A204.1 (cell line): Measurements from ENCODE around the gene IFT27.
"Not testable (repeated sequence)": the region's sequence is repeated elsewhere in the genome, so short reads cannot be mapped to it uniquely, and the experiment has no call there.

Experiments
- FAIRE-seq: peaks from 2 replicates; lab custom pipeline; 2012; peaks lifted over from hg19 to GRCh38; lab: Jason Lieb, UNC

The IFT27 gene

DNA sequence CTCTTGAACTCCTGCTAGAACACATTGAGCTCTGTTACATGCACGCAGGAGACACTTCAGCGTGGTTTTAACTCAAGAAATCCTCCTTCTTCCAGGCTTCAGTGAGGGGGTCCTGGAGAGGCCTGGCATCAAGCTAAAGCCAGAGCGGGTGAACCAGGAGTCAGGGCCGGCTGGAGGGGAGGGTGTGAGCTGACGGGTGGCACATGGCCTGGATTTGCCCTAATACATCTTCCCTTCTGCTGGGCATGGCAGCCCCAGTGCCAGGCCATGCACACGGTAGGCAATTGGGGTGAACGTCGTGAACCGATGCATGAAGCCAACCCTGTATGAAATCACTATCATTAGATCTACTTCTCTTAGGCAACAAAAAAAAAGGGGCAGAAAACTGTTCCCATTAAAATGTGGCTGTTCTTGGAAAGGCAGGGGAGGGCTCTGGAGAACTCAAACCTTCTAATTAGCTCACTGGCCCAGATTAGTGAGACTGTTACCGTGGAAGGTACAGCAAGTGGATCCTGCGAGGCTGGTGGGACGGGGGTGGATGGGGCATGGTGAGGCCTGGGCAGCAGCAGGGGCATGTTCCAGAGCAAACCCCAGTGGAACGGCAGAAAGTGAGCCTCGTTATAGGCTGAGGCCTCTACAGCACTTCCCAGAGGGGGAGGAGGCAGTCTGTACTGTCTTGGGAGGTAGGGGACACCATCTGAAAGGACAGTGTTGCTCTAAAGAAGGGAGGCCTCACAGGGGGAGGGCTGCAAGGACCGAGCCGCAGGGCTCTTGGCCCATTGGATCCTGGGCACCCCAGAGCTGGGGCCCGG is 10.6 kb downstream of the IFT27 start:
- FAIRE-seq = no peak

DNA sequence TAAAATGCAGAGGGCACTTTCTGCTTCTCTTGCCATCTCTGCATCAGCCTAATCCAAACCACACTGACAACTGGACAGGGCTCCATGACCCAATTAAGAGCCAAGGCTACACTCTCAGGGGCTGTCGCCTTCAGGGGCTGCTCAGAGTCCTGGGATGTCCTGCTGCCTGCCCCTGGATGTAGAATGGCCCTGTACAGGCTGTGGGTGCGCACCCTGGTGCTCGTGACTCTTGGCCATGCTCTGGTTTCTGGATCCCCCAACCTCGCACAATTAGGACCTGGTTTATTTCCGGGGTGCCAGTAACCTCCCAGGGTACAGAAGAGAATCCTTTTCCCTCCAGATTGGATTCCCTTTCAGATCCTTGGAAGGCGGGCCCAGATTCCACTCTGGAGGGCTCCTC is 11.3 kb downstream of the IFT27 start:
- no peak for FAIRE-seq

DNA sequence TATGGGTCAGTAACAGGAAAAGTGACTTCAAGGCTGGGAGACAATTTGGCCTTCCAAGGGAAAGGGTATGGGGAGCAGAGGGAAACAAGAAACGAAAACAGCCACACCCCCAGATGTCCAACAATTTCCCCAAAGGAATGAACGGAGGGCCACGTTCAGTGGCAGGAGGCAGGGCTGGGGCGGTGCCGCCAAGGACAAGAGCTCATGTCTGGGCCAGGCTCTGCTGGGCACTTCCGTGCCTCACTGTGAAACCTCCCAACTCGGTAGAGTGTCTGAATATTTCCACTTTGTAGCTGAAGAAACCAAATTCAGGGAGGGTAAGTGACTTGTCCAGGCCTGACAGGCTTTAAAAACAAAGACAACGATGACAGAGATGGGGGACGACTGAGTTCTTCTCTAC is 11.9 kb downstream of the IFT27 start:
- no peak for FAIRE-seq

DNA sequence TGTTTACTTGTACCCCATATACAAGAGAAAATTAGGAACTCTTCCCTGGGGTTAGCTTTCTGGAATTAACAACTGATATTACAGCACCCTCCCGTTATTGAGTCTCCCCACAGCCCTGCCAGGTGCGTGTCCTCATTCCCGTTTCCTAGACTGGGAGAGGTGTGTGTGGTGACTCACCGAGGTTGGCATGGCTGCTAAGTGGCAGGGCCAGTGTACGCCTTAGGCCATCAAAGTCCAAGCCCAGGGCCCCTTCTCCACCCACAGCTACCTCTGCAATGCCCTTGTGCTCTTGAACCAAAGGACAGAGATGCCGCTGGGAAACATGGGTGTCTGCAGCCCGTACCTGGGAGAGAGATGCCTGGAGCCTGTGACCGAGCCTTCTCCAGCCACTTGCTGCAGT is 12.3 kb downstream of the IFT27 start:
- FAIRE-seq = no peak

DNA sequence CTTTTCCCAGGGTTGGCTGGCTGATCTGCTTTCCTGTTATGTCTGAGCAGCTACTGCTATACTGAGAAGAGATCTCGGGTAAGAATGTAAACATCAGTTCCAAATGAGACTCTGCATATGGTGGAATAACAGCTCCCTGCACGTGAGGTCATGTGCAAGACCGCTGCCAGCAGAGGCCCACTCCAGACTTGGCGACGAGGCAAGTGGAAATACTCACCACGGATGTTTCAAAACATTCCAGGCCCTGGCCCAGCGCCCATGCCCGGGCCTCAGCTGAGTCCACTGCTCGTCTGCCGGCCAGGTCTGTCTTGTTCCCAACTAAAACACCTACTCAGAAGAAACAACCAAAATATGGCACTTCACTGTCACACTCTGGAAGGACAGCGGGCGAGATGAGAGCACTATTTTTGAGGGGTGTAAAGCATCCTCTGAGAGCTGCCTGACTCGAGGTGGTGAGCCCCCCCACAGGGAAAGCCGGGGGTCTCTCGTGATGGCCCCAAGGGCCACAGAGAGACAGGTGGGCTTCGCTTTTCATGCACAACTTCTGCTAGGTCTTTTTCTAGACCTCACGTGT is 13.1 kb downstream of the IFT27 start:
- FAIRE-seq = no peak

DNA sequence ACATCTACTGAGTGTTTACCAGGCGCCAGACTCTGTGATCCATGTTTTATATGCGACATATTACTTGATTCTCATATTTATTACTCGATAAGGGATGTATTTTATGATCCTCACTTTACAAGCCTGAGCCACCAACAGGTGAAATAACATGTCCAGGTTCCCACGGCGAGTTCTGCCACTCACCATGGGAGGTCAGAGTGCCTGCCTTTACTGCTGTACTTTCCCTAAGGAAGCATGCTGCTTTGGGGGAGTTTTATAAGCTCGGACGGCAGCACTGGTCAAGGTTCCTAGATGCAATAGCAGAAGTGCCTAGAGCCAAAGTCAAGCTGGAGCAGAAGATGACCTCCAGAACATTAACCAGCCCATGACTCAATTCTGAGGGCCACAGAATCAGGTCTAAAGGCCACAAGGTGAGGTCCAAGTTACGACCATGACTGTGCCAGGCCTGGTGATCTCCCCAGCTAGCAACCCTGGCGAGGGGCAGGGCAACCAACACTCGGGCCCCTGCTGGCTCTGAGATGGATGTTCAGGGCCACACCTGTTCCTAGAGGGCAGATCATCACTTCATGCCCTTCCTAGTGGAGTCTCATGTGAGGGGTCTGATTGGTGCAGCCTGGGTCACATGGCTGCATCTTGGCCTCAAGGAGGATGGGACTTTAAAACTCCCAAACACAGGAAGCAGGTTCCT is 14.2 kb downstream of the IFT27 start:
- FAIRE-seq = no peak

DNA sequence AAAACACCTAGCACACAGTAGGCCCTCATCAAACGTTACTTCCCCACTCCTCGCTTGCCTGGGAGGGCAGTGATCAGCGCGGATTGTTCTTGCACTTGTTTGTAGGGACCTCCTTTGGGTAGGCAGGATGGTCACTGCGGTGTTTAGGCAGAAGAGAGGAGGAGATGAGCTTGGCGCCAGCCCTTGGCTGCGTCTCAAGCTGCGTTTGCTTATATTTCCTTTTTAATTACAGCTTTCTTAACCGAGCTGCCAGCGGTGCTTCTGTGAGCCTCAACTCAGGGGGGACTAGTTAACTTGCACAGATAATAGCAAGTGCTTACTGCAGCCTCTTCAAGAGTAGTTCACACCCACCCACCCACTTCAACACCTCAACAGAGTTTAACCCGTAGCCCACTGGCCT is 15.1 kb downstream of the IFT27 start:
- FAIRE-seq = no peak

DNA sequence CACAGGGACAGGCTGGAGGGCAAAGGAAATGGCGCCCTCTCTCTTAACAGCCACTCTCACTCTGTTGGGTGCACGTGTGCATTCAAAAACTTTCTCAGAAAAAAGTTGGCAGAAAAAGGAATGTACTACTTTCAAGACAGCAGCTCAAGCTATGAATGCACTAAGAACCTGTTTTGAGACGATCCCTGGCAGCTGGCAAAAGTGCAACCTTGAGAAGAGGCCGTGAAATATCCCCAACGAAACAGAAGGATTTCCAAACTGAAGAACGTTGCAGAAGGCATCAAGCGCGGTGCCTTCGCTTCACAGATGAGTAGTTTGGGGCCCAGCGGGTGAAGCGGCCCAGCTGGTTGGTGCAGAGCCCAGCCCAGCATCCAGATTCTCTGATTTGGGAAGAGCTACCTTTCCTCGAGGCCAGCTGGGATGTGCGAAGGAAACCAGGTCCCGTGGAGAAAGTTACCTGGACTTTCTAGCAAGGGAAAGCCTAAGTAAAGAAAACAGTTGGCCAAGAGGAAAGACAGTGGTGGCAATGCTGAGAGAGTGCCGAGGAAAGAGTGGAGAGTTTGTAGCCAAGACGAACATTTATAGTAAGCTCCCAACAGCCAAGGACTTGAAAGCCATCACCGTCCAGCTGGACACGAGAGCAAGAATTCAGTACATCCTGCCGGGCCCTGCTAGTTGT is 16.3 kb downstream of the IFT27 start:
- no peak for FAIRE-seq

DNA sequence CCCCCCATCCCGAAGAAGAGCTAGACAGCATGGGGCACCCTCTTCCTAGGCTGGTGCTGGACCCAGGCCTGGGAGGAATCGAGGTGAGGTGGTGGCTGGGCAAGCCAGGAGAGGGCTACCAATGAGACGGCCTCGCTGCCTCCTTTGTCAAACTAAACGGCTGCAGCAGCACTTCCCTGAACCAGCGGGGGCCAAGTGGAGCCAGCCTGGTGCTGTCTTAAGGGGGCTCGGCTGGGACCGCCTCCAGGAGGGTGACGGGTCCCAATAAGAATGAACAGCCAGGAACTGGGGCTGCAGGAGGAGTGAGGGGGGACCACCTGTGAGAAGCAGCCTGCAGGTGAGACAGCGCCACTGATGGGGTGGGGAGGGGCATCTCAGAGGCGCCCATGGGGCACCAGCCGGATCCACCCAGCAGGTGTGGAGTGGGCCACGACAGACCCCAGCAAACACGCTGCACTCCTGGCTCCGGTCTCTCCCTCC is 17.1 kb downstream of the IFT27 start:
- no peak for FAIRE-seq

DNA sequence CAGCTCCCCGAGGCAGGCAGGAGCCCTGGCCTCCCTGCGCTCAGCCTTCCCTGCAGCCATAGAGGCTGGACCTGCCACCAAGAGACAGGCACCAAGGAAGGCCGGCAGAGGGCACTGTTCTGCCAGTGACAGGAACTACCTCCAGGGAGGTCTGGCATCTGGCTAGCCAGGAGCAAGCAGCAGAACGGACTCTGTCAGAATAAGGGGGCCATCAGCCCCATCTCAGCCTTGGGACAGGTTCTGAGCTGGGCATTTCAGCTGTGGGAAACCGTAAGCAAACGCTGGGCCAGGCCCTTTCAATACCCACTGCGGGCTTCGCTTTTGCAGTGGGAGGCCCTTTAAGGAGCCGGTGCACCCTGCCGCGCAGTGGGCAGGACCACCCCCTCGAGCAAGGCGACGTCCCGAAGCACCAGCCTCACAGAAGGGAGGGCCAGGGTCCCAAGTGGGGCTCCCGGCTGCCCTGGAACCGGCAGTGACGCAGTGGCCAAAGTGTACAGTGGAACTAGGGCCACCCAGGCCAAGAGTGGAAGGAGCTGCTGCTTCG is 18.2 kb downstream of the IFT27 start:
- no peak for FAIRE-seq

DNA sequence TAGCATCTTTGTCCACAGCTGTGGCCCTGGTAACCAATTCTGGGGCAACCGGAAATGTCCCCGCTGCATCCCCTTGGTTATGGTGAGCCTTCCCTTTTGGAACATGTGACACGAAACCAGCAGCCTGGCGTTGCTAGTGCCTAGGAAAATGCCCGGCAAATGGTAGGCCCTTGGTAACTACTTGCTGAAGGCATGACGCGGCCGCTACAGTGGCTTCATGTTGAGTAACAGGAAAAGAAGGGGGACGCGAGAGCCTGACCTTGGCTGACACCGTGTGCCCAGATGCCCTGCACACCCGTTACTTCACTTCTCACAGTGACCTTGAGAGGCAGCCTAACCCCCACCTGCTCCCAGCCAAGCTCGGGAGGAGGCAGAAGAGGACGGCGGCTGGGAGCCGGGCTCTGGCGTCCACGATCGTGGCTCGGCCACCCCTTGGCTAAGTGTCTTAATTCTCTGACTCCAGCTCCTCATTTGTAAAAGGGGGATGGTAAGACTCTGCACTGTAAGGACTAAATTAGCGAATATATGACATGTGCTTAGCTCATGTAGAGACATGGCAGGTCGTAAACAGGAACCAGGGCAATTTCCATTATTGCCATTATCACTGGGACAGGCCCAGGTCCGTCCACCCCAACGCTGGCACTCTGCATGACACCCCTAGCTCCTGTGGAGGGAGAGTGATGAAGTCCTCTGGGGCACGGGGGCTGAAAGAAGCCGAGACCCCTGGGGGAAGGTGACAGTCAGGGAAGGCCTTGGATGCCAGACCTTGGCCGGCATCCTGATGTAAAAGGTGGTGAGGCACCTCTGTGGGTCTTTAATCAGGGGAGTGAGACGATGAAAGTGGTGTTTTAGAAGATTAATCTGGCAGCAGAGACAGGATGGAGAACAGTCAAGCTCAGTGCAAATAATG is 18.9 kb downstream of the IFT27 start:
- FAIRE-seq = no peak

DNA sequence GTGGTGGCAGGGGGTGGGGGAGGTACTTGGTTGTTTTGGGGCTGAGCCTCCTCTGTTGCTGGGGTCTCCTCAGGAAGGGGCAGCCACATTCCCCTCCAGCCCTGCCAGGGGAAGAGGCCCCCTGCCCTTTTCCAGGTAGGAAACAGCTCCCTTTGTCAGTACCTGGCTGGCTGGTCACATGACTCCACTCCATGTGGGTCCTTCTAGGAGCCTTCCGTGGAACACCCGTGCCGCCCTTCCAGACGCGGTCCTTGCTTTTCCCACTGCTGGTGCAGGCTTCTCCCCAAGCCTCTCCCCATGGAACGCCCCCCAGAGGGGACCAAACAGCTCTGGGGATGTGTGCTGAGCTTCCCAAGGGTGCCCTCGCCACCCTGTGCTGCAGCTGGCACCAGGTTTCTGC is 19.9 kb downstream of the IFT27 start:
- FAIRE-seq = no peak

DNA sequence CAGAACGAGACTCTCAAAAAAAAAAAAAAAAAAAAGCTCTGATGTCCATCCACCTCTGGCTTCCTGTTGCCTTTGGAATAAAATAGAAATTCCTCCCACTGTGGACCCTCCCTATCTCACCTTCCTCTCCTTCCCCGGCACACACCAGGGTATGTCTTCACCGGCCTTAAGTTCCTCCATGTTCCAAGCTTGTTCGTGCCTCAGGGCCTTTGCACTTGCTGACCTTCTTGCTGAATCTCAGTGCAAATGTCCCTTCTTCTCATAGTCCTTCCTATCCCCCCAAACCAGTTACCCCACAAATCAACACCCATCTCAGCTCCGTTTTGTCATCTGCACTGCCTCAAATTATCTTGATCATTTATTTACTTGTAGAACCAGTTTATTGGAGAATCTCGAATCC is 20.6 kb downstream of the IFT27 start:
- no peak for FAIRE-seq

DNA sequence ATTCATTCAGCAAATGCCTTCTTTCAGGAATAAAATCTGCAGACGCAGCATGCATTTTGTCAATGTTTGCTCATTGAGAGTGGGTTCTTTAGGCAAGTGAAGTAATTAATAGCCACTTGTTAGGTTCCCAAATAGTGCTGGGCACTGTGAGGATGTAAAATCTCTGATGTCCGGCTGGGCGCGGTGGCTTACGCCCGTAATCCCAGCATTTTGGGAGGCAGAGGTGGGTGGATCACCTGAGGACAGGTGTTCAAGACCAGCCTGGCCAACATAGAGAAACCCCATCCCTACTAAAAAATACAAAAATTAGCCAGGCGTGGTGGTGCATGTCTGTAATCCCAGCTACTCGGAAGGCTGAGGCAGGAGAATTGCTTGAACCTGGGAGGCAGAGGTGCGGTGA is 21.0 kb downstream of the IFT27 start:
- FAIRE-seq = not testable (repeated sequence)

DNA sequence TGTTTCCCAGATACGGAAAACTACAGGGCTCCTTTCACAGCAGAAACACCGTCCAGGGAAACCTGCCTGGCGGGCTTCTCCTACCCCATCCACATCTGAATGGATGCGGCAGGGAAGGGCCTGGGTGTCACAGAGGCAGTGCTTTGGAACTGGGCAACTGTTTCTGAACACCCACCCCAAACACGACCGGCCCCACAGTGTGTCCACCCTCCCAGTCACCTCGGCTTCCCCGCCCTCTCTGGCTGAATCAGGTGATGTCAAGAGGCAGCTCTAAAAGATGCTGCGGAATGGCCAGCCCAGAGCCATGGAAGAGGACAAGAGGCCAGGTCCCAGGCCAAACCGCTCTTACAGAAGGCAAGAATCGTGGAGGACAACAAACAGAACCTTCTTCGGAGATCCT is 22.0 kb downstream of the IFT27 start:
- no peak for FAIRE-seq

DNA sequence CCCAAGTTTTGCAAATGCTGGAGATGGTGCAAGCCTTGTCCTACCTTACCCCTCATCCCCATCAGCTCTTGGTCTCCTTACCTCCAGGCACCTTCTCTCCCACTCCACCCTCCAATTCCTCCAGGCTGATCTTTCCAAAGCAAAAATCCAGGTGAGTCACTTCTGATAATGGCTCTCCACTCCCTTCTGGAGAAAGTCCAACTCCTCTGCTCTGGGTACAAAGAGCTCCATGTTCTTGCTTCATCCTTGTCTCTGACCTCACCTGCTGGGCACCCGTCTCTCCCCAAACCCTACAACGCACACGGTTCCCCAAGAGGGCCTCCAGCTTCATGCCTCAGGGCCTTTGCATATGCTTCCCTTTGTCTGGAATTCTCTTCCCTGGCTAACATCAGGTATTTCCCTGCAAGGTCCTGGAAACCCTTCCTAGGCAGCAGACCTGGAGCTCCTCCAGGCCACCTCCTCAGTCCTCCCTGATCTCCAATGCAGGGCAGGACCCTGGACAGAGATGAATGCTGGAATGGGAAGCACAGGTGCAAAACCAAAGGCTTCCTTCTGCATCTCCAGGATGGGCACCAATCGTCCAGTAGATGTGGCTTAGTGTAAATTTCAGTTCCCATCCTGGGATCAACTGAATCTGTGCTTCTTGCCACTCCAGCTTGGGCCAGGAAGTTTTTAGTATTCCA is 22.7 kb downstream of the IFT27 start:
- no peak for FAIRE-seq

DNA sequence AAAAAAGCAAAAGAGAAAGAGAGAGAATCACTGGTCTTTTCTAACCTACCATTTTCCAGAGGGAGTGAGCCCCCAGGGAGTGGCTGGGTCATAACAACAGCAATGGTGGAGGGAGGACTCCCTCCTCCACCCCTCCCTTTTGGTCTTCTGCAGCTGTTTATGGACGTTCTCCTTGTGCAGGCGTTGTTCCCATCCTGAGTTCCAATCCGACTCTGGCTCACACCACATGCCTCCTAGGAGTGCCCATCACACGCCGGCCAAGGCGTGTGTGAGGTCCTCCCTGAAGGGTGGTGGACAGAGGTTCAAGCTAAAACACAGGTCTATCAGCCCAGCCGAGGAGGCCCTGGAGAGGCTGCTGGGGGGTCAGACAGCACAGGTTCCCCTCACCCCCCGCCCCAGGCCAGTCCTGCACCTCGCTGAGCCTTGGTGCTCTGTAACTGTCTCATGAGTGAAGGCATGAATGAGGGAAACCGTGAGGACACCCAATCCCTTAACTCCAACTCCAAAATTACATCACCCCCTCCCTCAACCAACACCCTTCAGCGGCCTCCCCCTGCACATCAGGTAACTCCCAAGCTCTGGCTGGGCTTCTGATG is 29.4 kb downstream of the IFT27 start:
- FAIRE-seq = no peak

DNA sequence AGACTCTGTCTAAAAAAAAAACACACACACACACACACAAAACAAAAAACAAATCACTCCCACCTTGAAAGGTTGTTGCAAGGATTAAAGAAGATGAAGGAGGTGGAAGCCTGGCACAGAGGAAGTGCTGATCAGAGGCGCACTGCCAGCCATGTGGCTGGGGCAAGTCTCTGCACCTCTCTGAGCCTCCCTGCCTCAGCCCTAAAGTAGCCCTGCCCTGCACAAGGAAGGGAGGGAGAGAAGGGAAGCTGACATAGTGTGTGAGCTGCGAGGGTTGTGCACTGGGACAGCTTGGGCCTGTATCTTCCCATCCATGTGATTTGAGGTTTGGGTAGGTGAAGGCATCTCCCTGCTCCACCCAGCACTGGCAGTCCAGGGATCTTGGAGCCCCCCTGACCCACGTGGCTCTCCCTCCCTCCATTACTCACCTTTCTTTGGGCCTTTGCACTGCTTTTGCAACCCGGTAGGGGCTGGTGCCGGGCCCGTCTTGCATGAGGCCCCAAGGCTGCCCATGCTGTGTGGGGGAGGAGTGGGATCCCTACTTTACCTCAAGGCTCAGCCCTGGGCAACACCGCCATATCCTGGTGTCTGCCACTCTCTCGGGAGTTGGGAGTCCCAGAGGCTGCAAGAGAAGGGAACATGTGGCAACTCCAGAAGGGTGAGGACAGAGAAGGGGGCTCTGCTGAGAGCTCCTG is 30.5 kb downstream of the IFT27 start:
- no peak for FAIRE-seq

DNA sequence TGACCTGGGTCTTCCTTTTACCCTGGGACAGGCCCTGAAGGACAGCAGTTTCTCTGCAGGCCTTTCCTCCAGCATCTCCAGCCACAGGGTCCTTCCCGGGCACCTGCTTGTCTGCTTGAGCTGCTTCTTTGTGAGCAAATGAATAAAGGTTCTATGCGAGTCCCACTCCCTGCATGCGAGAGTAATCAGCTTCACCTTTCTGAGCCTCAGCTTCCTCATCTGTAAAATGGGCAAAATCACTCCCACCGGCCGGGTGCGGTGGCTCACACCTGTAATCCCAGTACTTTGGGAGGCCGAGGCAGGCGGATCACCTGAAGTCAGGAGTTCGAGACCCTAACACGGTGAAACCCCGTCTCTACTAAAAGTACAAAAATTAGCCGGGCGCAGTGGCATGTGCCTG is 31.1 kb downstream of the IFT27 start:
- no peak for FAIRE-seq

DNA sequence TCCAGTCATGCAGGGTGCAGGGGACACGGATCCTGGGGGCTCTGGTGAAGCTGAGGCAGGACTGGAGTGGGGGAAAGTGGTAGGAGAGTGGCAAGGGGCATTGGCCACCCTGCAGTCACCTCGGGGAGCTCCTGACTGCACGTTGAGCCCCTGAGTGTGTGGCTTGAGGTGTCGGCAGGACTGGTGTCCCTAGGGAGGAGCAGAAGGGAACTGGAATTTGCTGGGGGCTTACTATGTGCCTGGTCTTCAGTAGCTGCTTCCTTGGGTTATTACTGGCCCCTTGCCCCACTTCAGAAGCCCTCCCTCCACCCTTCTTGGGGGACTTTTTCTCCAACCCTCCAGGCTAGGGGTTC is 31.5 kb downstream of the IFT27 start:
- FAIRE-seq = no peak
